HG02588 (cell line): ENCODE data around the gene UTF1.

Experiments
- ATAC-seq: cut with Tn5 transposase; IDR thresholded peaks from one replicate; pipeline ENCODE4 v1.9.1; 2021; ENCODE audit warnings: mild to moderate bottlenecking, moderate library complexity; ENCODE audit not compliant: unreplicated experiment

The UTF1 gene

DNA sequence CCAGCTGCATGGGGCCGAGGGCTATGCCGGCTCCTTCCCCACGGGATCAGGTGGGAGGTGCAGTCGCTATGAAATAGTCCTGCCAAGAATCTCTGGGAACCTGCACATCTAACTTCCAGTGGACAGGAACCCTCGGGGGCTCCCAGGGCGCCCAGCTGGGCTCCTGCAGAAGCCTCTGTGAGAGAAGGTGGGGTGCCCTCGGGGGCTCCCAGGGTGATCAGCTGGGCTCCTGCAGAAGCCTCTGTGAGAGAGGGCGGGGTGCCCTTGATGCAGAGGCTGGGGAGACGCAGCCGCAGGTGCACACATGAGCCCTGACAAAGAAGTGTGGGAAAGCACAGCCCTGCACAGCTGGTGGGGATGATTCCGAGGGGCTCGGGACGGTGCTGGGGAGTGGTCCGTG, 13.6 kb downstream of the UTF1 start:
- ATAC-seq = no peak

DNA sequence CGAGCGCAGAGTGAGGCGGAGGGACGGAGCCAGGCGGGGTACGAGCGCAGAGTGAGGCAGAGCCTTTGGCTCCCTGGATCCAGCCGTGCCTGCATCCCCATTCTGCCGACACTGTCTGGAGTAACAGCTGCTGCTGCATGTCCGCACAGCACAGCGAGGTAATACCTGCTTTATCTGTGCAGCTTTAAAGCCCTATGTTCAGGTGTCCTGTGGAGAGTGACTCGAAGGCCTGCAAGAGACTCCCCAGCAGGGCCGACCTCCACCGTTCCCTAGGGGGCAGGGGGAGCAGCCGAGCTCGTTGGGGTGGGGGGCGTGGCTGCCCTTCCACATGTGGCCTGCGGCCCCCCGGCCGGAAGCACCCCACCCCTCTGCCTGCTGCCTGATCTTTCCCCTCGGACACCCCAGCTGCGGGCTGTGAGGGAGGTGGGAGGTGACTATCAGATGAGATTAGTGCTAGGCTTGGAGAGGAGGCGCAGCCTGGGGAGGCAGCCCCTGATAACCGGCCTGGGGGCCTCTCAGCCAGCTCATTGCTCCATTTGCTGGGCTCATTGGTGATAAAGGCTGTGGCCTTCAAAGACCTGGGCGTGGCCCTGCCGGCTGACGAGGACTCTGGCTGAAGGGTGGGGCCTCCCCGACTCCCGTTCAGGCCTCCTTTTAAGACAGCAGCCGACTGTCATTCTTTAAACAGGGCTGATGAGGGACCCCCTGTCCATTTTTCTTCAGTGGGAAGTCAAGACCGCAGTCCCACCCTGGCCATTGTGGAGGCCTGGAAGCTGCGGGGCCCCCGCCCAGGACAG, 15.6 kb downstream of the UTF1 start:
- ATAC-seq = no peak

DNA sequence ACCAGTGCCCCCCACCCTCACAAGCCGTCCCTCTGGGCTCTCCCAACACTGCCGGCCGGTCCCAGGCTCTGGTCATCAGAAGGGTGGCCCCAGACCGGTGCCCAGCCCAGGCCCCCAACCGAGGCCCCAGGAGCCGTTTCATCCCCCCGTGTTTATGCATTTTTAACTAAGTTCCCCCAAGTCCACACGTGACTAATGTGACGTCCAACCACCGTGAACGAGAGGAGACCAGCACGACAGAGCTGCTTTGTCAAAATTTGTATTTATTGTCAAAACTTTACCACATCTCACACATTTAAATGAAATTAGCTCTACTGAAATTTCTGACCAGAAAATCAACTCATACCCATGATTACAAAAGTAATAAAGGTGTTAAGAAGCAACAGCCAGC, 16.2 kb downstream of the UTF1 start:
- ATAC-seq = no peak

DNA sequence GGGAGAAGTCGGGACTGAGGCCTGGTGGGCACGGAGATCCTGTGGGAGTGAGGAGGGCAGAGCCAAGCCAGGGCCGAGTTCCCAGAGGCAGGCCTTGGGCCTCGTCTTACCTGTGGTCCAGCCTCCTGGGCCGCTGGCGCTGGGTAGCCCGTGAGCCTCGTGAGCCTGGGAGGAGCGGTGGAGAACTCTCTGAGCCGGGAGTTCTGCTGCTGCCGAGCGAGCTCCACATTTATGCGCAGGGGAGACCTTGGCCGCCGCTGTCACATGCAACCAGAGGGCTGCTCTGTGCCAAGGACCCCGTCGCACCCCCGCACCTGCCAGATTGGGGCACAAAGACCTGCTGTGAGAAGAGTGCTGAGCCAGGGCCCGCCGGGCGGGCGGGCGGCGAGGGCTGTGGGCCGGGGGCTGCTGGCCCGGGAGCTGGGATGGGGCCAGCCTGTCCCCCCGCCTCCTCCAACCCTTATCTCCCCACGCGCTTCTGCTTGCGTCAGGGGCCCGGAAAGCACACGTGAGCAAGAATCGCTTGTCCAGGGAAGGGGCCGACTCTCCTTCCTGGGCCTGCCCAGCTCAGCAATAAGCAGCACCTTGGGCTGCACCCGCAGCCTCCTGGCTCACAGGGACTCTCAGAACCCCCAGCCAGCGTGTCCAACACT, 17.8 kb downstream of the UTF1 start:
- ATAC-seq = no peak

DNA sequence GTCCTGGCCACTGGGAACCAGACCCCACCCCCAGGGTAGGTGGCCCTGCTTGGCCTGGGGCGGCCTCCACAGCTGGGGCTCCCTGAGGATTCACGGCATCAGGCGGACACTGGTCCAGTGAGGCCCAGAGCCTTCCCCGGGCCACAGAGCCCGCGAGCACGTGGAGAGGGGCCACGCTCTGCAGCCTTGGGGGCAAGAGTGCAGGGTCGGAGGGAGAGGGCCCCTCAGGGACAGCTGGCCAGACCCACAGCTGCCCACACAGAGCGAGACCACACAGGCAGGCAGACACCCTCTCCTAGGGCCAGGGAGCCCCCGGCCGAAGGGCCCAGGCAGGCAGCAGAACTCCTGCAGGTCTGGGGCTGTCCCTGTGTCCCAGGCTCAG, 18.3 kb downstream of the UTF1 start:
- ATAC-seq = no peak

DNA sequence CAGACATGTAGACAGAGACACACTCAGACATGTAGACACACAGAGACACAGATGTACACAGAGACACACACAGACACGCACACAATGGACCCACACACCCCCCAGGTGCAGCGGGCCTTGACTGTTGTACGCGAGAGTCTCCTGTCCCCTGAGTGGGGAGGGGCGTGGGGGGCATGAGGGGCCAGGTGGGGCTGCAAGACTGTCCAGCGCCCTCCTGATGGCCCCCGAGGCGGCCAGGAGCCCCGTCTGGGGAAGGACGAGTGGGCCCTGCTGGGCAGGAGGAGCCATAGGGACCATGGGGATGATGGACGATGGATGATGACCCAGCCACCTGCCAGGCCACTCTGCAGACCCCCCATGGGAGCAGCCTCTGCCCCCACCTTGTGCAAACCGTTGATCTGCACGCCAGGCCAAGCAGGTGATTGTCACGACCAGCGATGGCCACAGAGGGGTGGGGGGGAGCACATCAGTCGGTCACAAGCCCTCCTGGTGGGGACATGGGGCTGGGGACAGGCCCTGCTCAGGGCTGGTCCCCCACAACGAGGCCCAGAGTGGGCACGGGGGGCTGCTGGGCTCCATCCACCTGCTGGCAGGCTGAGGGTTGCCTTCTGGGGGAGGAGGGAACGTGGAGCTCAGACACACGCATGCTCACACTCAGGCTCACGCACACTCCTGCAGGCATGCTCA, 19.2 kb downstream of the UTF1 start:
- ATAC-seq = no peak

DNA sequence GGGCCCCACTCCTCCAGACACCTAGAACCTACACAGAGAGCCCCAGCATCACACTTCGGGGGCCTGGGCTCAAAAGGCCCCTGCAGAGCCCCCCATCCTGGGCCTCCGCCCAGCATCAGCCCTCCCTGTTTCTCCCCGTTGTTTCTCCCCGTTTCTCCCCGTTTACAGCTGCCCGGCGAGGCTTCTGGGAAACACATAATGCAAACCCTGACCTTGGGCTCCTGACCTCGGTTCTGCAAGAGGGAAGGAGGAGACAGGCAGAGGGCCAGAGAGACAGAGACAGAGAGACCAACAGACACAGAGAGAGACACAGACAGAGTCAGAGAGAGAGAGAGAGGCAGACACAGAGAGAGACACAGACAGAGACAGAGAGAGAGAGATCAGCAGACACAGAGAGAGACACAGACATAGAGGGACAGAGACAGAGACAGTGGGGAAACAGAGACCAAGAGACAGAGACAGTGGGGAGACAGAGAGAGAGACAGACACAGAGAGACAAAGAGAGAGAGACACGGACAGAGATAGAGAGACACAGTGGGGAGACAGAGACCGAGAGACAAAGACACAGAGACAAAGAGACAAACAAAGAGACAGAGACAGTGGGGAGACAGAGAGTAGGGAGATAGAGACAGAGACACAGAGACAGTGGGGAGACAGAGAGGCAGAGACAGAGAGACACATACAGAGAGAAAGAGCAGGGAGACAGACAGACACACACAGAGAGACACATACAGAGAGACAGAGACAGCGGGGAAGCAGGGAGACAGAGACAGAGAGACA, 20.1 kb downstream of the UTF1 start:
- no peak for ATAC-seq

DNA sequence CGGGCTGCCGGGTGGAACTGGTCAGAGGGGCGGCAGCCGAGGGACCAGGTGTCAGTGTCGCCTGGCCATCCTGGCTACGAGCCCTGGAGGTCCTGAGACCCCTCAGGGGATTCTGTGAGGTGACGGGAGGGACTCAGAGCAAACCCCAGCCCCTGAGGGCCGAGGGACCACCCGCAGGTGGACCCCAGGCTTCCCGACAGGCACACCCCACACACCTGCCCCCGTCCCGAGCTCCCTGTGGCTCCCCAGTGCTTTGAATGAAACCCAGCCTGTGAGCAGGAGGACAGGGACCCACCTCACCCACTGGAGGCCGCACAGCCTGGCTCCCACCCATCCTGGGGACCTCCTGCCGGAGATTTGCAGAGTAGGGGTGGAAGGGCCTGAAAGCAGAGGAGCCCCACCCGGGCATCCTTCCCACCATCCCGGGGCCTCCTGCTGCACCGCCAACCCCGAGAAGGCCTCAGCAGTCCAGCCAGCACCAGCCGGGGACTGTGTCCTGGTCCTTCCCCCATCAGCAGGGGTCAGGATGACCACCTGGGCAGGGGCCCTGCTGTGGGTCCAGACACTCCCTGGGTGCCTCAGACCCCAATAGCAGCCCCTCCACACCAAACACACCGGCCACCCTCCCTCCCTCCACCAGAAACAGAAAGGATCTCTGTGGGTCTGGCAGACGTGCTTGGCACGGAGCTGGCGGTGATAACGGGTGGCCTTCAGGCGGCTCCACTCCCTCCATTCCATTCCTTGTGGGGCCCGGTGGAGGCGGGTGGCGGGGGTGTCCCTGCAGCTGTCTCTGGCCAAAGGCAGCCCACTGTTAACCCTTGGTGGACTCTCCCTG, 21.6 kb downstream of the UTF1 start:
- ATAC-seq = no peak

DNA sequence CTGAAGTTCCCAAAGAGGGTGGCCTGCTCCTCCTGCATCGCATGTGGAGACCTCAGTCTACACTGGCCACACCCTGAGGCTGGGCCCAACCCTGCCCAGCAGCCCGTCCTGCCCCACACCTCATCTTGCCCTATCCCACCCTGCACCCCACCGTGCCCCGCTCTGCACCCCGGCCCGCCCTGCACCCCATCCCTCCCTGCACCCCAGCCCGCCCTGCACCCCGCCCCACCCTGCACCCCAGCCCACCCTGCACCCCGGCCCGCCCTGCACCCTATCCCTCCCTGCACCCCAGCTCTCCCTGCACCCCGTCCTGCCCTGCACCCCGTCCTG, 22.2 kb downstream of the UTF1 start:
- ATAC-seq = no peak

DNA sequence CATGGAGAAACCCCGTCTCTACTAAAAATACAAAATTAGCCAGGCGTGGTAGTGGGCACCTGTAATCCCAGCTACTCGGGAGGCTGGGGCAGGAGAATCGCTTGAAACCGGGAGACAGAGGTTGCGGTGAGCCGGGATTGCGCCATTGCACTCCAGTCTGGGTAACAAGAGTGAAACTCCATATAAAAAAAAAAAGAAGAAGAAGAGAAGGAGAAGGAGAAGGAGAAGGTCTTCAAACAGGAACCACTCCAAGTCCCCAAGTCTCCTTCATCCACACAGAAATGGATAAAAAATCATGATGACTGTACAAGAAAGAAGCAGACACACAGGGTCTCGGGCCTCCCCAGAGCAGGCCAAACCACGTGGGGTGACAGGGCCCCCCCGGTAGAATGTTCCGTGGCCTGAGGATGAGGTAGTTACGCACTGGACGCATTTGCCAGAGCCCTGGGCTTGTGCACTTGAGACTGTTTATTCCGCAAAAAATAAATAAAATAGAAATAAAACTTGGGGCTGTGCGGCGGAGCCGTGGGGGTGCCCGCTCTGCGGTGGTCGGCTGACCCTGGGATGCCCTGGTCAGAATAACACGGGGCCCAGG, 23.4 kb downstream of the UTF1 start:
- no peak for ATAC-seq

DNA sequence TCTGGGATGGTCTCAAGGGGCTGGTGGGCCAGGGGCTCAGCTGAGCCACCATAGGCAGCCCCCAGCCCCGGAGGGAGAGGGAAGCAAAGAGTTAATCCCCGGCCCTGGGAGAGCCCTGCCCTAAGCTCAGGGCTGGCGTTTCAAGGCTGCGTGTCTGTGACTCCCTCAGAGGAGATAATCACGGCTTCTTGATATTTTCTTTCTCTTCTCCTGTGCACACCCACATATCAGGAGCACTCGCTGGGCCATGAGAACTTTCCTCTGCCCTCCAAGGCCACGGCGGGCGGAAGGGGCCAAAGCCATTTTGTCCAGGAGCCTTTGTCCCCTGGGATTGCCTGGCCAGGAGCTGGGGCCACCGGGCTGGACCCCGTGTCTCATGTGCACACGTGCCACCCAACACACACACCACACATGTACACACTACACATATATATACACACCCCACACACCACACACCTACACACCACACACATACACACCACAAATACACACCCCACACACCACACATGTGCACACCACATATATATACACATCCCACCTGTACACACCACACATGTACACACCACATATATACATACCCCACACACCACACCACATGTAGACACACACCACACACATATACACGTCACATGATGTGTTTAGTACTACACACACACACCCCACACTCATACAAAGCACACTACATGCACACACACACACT, 24.6 kb downstream of the UTF1 start:
- no peak for ATAC-seq

DNA sequence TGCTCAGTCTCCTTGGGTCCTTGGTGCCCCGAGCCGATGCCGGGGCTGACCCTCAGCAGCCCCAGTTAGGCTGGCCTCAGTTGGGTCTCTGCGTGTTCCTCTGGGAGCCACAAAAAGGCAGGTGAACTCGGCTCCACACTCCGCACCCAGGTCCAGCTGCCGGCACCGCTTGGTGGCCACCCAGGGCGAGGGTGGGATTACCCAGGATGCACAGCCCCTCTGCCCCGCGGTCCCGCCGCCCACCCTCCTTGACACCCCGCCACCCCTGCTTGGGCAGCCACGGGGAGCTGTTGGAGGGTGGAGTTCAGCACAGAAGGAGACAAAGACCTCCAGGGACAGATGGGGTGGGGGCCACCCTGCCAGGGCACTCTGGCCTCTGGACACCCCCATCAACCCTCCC, 25.3 kb downstream of the UTF1 start:
- ATAC-seq = no peak

DNA sequence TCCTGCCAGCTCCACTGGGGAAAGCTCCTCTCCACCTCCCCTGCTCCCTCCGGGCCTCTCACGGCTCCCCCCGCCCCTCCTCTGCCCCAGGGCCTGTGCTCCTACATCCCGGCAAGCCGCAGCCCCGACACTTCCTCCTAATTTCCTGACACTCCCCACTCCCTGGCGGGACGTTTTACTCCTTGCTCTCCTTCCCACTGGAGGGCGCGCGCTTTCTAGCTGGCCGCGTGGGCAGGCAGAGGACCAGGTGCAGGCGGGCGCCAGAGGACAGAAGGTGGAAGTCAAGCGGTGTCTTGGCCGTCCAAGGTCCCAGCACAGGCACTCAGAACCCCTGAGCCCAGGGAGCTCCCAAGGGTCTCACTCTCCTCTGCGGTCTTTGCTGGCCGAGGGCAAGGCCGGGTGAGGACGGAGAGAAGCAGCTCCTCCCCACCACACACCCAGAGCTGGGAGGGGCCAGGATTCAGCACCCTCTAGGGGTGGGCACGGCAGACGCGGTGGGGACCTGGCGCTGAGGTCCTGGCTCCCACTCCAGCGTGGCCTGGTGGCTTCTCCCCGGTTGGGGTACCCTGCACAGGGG, 27.6 kb downstream of the UTF1 start:
- ATAC-seq = no peak

DNA sequence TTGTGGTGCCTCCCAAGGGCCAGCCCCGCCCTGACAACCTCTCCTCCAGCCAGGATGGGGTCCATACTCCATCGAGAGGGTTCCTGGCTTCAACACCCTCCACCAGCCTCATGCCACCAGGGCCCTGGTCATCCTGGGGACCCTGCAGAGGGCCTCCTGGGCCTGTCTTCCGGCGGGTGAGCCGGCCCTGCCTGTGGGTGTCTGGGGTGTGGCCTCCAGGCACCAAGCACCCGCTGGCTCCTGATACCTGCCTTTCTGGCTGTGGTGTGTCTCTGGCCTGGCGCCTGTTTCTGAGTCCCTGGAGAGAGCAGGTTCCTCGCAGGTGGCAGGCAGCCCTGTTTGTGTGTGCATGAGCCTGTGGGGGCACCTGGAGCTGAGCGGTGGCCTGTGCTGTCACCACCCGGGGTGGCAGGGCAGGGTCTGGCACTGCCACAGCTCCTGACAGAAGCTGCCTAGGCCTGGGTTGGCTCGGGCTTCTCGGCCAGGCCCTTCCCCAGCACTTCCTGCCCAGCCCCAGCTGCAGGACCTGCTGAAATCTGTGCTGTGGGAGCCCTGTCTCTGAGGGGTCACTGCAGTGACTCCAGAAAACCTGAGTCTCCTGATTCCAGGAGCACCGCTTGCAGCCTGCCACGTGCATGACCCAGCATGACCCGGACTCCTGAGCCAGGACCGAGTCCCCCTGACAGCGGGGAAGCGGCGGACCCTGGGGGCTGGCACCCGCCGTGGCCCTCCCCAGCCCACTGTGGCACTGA, 28.2 kb downstream of the UTF1 start:
- ATAC-seq = no peak

DNA sequence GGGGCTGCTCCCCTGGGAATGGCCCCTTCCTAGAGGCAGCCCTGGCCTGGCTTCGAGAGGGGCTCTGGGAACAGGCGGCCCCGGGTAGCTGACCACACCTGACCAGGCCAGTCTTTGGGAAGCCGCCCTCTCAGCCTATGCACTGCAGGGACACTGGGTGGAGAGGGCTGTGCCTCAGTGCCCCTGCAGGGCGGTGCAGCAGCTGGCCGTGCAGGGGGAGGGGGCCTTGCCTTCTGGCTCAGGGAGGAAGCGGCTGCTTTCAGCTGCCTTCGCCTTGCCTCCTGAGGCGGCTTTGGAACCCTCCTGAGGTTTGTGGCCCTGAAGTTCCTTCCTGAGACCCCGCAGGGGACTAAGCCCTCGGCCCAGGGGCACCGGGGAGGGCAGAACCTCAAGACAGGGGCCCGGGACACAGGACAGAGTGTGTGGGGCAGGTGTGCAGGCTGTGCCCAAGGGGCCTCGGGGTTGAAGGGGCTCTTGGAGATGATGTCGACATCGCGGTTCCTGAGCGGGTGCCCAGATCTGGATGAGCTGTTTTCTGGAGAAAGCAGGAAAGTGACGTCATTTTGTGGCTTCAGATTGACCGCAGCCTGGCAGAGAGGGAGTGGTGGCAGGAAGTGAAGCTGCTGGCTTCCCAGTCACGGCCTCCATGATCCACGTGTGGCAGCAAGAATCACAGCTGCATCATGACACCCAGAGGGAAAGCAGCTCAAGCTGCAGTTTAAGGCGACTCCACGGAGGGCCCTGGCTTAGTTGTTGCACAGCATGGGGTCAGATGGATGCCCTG, 29.0 kb downstream of the UTF1 start:
- no peak for ATAC-seq

DNA sequence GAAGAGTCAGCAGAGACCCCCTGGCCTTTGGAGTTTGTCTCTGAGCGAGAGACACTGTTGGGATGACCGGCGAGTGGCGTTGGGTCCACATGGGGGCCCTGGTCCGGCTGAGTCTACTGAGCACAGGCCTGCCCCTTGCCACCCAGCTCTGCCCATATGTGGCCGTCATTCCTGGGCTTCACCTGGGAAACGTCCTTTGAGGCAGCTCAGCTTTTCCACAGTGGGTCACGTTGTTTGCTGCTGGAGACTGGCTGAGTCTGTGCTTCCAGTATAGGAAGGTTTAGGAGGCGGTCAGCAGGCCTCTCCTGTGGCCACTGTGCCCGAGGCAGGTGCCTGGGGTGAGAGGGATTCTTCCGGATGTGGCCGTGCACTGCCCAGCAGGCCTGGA, 29.6 kb downstream of the UTF1 start:
- ATAC-seq = no peak

DNA sequence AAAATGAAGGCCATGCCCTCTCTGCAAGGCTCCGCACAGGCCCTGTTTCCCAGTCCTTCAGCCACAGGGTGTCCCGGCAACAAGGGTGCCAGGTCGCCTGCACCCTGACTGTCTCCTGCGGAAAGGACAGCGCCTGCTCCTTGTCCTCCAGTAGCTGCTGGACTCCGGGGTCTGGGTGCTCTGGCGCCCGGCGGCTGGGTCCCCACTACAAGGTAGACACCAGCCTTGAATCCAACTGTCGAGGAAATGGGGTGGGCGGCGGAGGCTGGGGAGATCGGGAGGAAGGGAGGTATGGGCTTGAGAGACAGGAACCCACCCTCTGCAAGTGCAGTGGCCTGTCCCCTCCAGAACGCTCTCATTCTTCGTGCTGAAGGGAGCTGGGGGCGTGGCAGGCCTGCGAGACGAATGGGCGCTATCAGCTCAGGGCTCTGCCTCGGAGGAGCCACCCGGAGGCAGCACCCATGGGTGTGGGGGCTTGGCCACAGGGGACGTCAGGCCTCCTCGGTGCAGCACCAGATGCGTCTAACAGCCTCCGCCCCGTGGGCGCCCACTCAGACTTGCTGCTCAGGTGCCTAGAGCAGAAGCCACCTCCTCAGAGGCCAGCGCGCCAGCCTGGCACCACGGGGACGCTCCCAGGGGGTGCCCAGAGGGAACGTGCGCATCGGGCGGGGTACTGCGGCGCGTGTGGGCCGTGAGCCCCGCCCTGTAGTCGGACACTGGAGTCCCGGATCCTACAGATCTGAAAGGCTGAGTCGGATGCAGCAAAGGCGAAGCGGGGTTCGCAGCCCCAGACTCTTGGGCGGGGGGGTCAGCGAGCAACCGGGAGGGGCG, 31.1 kb downstream of the UTF1 start:
- ATAC-seq = peak; percentile 43
